NCI-H2107 treated with DMSO at 0.1 percent for 48 hours (cell line): ENCODE measurements around the gene MIER1.
A peak's percentile ranks its signal among the peaks of the same experiment; 100 is the strongest.

Source experiments
- DNase-seq: peaks from one replicate; lab custom pipeline; 2025; ENCODE audit not compliant: unreplicated experiment; lab: John Stamatoyannopoulos, UW

MIER1 gene

GRCh38 chr1:66996018-66996682, 71.4 kb downstream of the MIER1 start:
- peak; percentile 76 for DNase-seq

DNA sequence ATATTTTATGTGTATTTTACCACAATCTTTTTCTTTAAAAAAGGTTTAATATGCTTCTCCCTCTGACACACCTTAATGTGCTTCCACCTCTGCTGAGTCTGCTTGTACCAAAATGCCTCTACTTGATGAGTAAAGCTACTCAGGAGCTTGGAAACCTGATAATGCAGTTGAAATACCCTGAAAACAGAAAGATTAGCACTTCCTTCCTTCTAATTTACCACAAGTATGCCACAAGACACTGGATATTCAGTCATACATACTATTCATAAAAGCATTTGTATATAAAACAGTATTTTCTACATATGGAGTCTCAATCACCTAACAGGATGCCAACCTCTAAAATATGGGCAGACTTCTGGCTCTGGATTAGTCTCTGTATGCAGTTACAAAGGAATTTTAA, 74.2 kb downstream of the MIER1 start:
- no peak for DNase-seq

- peak; percentile 9 for DNase-seq
These were observed 75.0 kb downstream of the MIER1 start for GRCh38 chr1:66999640-67000400.

DNA sequence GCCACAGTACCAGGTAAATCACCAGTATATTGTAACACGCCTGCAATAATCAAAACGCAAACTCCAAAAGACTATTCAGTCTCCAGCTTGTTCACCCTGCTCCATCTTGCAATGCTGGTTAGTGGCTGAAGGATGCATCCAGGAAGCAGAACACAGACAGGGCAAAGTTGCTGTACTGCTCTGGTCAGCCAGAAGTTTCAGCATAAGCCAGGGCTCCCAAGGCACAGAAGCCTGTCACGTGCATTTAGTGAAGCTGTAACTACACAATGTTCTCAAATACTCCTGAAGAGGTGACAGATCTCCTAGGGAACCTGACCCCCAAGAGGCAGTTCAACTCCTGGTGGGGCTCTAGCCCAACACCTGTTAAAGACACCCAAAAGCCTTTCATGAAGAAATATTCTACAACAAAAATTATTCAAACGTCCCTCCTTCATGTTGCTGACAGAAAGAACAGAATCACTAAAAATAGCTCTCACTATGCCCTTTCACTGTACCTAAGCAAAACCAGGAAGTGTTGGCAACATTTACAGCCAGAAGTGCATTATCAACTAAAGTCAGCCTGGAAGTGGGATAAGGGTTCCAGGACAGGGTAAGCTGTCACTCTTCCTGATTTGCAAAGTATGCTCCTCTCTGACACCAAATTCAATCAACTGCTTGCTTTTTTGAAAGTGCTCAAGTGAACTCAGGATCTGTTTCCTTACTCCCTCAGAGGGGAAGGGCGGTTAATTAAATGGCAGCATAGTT, 77.1 kb downstream of the MIER1 start:
- DNase-seq: peak; percentile 27

- peak; percentile 77 for DNase-seq
These were observed 79.4 kb downstream of the MIER1 start for GRCh38 chr1:67004176-67004575.

DNA sequence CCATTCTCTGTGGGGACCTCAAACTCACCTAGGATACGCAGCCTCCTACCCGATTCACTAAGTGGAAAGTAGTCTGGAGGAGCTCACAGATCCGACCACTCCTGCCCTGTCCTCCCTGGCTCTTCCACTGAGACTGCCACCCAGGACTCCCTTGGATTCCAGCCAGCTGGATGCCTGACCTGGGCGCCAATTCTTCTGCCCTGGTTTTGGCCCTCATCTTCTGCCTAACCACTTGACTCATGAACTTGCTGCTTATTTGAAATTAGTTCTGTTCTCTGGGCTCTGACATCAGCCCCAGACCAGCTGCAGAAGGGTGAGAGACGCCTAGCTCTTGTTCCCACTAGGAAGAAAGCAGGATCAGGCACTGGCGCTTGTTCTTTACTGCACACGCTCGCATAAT, 80.3 kb downstream of the MIER1 start:
- DNase-seq: peak; percentile 15

- DNase-seq: no peak
These were observed 85.0 kb downstream of the MIER1 start for GRCh38 chr1:67009792-67010191.

DNA sequence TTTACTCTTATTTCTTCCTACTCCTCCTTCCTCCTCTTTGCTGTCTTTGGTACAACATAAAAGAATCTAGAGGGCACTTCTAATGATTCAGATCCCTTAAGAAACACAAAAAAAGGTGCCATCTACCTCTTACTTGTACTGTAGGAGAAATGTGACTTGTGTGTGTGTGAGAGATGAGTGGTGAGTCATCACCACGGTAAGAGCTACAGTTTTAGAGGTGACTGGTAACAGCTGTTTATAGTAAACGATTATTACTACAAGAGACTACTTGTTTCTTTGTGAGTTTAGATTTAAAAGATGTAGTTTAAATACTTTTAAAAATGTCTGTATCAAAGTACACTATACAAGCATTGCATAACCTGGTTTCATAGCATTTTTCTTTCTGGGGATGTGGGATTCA, 88.8 kb downstream of the MIER1 start:
- DNase-seq: no peak

GRCh38 chr1:67018574-67018973, 93.8 kb downstream of the MIER1 start:
- DNase-seq: no peak

- no peak for DNase-seq
These were observed 94.3 kb downstream of the MIER1 start for GRCh38 chr1:67019121-67019520.

DNA sequence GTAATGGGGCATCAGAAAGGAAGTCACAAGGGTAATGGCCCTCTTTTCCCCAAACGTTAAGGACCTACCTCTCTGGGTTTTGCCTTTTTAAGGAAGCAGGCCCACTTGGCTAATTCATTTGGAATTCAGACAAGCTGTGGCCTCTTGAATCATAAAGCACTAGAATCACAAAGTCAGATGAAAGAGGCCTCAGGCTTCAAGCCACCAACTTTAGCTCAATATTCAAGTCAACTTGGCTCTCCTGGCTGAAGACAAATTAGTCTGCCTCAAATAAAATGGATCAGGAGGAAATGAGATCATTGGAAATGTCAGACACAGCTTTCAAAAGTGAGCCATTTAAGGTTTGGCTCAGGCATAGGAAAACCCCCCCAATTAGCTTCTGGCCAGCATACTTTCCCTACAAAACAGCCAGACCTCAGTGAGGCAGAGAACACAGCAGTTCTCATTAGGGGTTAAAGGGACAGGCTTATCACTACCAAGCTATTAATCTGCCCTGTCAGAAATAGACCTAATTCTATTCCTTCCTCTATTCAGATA, 94.9 kb downstream of the MIER1 start:
- DNase-seq: no peak

- DNase-seq: no peak
These were observed 95.5 kb downstream of the MIER1 start for GRCh38 chr1:67020304-67020703.

- DNase-seq: no peak
These were observed 96.0 kb downstream of the MIER1 start for GRCh38 chr1:67020765-67021164.

- DNase-seq: no peak
These were observed 104.7 kb downstream of the MIER1 start for GRCh38 chr1:67029472-67029871.

- no peak for DNase-seq
These were observed 106.5 kb downstream of the MIER1 start for GRCh38 chr1:67031121-67031858.

GRCh38 chr1:67031859-67032247, 107.1 kb downstream of the MIER1 start:
- DNase-seq: no peak
